Lower leg skin (tissue), 4 donors: ENCODE data around the gene CHM. TPM values are rescaled to one million over a fixed set of nuclear protein-coding genes. Genes with fewer than 3 reads are reported as not detected.

Source experiments
- DNase-seq, 2 donors: peaks; one replicate each; pipeline ENCODE4 v3.0.0-alpha.2; 2019; ENCODE audit warnings: low spot score in 2 of 2
- H3K4me3 ChIP-seq: fragments of 200-600 bp; sonication (generic); 2 replicates; pipeline ENCODE4 v1.5.1; 2017; ENCODE audit warnings: mild to moderate bottlenecking, low read depth; ENCODE audit not compliant: poor library complexity, severe bottlenecking
- POLR2A ChIP-seq, 2 donors: fragments of 450-650 bp; IDR thresholded peaks; one replicate each; pipeline ENCODE4 v1.6.1; 2016 to 2017; ENCODE audit warnings: antibody characterized with exemption in 2 of 2, mild to moderate bottlenecking in 1 of 2, moderate library complexity in 1 of 2
- WGBS, 2 donors: methylation state at CpG; one replicate each; pipeline ENCODE4 v1.1.5; 2018; 5-methylcytosine and 5-hydroxymethylcytosine counted together
- intact Hi-C: fragments of 100-400 bp; cut with DNase I; formaldehyde crosslinking; loops from one replicate; pipeline ENCODE4 v1.15.0; 2023; ENCODE audit warnings: low total_unique reads
- total RNA-seq, 4 donors: library from RNA; depleted of rRNA; stranded (reverse); fragments of >200 nt; gene quantifications; one replicate each; pipeline ENCODE4 v1.1.0, GENCODE V29; 2016
- TF ChIP-seq, protein P1 (sequence below), 3 donors: fragments of 450-650 bp; IDR thresholded peaks; one replicate each; pipeline ENCODE4 v1.5.1; 2016; ENCODE audit warnings: antibody characterized with exemption in 3 of 3, mild to moderate bottlenecking in 3 of 3, moderate library complexity in 2 of 3

CHM gene
- total RNA-seq, 4 donors from 2014 or later = 9.7 to 15.1 (median 12.7) TPM

DNA sequence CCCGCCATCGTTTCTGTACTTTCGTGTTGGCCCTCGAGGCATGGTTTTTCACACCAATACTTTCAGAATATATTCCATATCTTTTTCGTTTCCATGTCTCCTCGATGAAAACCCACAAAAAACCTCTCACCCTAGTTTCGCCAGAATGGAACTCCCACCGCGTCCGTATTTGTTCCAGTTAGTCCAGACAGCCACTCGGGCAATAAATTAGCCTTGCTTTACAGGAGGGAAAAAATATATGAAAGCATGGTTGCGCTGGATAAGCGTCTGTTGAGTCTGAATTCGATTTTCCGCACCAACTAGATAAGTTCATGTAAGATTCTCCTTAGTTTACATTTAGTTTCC, 550 bp upstream of the CHM start:
- TF ChIP-seq POLR2A (IDR thresholded peaks at IDR 0.05) = no peak
- TF ChIP-seq, protein P1, sequence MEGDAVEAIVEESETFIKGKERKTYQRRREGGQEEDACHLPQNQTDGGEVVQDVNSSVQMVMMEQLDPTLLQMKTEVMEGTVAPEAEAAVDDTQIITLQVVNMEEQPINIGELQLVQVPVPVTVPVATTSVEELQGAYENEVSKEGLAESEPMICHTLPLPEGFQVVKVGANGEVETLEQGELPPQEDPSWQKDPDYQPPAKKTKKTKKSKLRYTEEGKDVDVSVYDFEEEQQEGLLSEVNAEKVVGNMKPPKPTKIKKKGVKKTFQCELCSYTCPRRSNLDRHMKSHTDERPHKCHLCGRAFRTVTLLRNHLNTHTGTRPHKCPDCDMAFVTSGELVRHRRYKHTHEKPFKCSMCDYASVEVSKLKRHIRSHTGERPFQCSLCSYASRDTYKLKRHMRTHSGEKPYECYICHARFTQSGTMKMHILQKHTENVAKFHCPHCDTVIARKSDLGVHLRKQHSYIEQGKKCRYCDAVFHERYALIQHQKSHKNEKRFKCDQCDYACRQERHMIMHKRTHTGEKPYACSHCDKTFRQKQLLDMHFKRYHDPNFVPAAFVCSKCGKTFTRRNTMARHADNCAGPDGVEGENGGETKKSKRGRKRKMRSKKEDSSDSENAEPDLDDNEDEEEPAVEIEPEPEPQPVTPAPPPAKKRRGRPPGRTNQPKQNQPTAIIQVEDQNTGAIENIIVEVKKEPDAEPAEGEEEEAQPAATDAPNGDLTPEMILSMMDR (IDR thresholded peaks at IDR 0.05) = no peak
- WGBS, 2 donors = 27 to 51% methylated on average over 15 of the region's 15 CpGs
- DNase-seq = no peak
- intact Hi-C loops = no loop called here
- no peak overlapping the region for H3K4me3 ChIP-seq

GRCh38 chrX:86044216-86044615, 3.1 kb downstream of the CHM start:
- no peak for TF ChIP-seq POLR2A (IDR thresholded peaks at IDR 0.05)
- TF ChIP-seq, protein P1 (IDR thresholded peaks at IDR 0.05) = no peak
- DNase-seq = no peak
- no peak overlapping the region for H3K4me3 ChIP-seq
- intact Hi-C loops = no loop called here

- TF ChIP-seq, protein P1 (IDR thresholded peaks at IDR 0.05) = no peak
- TF ChIP-seq POLR2A (IDR thresholded peaks at IDR 0.05) = no peak
- 84 to 89% methylated on average over 17 to 21 of the region's 21 CpGs for WGBS, 2 donors
- intact Hi-C loops = no loop called here
These were observed 7.5 kb downstream of the CHM start for GRCh38 chrX:86039625-86040568.

GRCh38 chrX:86033385-86033784, 14.0 kb downstream of the CHM start:
- TF ChIP-seq, protein P1 (IDR thresholded peaks at IDR 0.05) = no peak
- no peak for TF ChIP-seq POLR2A (IDR thresholded peaks at IDR 0.05)
- DNase-seq = no peak
- H3K4me3 ChIP-seq = no peak overlapping the region
- intact Hi-C loops = no loop called here

More at GRCh38 chrX:86039625-86040568, 7.5 kb downstream of the CHM start:
- DNase-seq = no peak
- no peak overlapping the region for H3K4me3 ChIP-seq

GRCh38 chrX:86028681-86029080, 18.7 kb downstream of the CHM start:
- intact Hi-C loops = no loop called here
- no peak overlapping the region for H3K4me3 ChIP-seq
- DNase-seq = no peak
- TF ChIP-seq, protein P1 (IDR thresholded peaks at IDR 0.05) = no peak
- TF ChIP-seq POLR2A (IDR thresholded peaks at IDR 0.05) = no peak
- 33 to 48% methylated on average over 2 of the region's 2 CpGs for WGBS, 2 donors

GRCh38 chrX:86023811-86024210, 23.5 kb downstream of the CHM start:
- intact Hi-C loops = no loop called here
- TF ChIP-seq, protein P1 (IDR thresholded peaks at IDR 0.05) = no peak
- no peak for TF ChIP-seq POLR2A (IDR thresholded peaks at IDR 0.05)
- H3K4me3 ChIP-seq = no peak overlapping the region
- DNase-seq = no peak
